ENCODE results near the gene FNTB.

FNTB gene

GRCh38 chr14:65010211-65010931 lies 23.7 kb downstream of the FNTB start:
- Histone ChIP-seq H3K4me3 (ENCODE audit: low read length in 2 of 2) (no peak overlapping the region), H3K4me1 (ENCODE audit: control insufficient read depth in 2 of 2, insufficient read depth in 1 of 2, low read depth in 1 of 2, low read length in 2 of 2) (peaks cover 3 to 9% of the 10 kb centered on the region in 2 donors), H3K14ac (ENCODE audit: low read length) (no peak overlapping the region), H2BK12ac (ENCODE audit: low read length) (no peak overlapping the region), H3K79me1 (ENCODE audit: low read depth, low read length) (no peaks in the 10 kb centered on the region), H3K23ac (ENCODE audit: low read depth, low read length, poor library complexity) (no peak overlapping the region), H3K9ac (ENCODE audit: low read depth, low read length, poor library complexity) (no peak overlapping the region), H3K27me3 (ENCODE audit: control insufficient read depth in 3 of 3, insufficient read depth in 3 of 3, low read depth in 1 of 3, low read length in 3 of 3) (no peaks in the 10 kb centered on the region), H3K18ac (ENCODE audit: low read length) (no peak overlapping the region), H2AK5ac (ENCODE audit: low read depth, low read length) (no peak overlapping the region), H3K9me3 (replicated peaks in 1 of 2; ENCODE audit: control insufficient read depth in 2 of 2, insufficient read depth in 1 of 2, low read depth in 1 of 2, low read length in 2 of 2) (no peaks in the 10 kb centered on the region), H3K4me2 (ENCODE audit: insufficient read depth, low read length, poor library complexity, severe bottlenecking) (no peak overlapping the region), H2BK15ac (ENCODE audit: low read length) (no peak overlapping the region), H2AFZ (ENCODE audit: low read length) (no peak overlapping the region), H2BK5ac (ENCODE audit: low read length) (no peak overlapping the region), H3K4ac (ENCODE audit: low read length) (no peak overlapping the region), H3K27ac (replicated peaks; ENCODE audit: low read length) (no peak overlapping the region), H4K91ac (ENCODE audit: low read depth, low read length, poor library complexity) (no peak overlapping the region), H3K36me3 (replicated peaks in 1 of 2; ENCODE audit: control insufficient read depth in 2 of 2, insufficient read depth in 2 of 2, low read length in 2 of 2) (peaks cover 9 to 47% of the 10 kb centered on the region in 2 donors), H2BK120ac (ENCODE audit: low read depth, low read length) (no peak overlapping the region), H4K8ac (ENCODE audit: low read depth, low read length) (no peak overlapping the region)
- WGBS, 2 donors (ENCODE audit: extremely low coverage in 2 of 2, insufficient read length in 2 of 2, insufficient replicate concordance in 1 of 2) = no CpG with 5 or more reads among the region's 5 CpGs
- no peak for DNase-seq (ENCODE audit: low spot score)

GRCh38 chr14:65011538-65011937 lies 24.8 kb downstream of the FNTB start:
- DNase-seq (ENCODE audit: low spot score) = no peak
- Histone ChIP-seq H2BK15ac (ENCODE audit: low read length) (no peak overlapping the region), H3K4me3 (ENCODE audit: low read length in 2 of 2) (no peak overlapping the region), H3K18ac (ENCODE audit: low read length) (no peak overlapping the region), H4K91ac (ENCODE audit: low read depth, low read length, poor library complexity) (no peak overlapping the region), H3K79me1 (ENCODE audit: low read depth, low read length) (no peaks in the 10 kb centered on the region), H2BK12ac (ENCODE audit: low read length) (no peak overlapping the region), H3K4me1 (ENCODE audit: control insufficient read depth in 2 of 2, insufficient read depth in 1 of 2, low read depth in 1 of 2, low read length in 2 of 2) (peaks cover 5 to 11% of the 10 kb centered on the region in 2 donors), H2AFZ (ENCODE audit: low read length) (no peak overlapping the region), H2AK5ac (ENCODE audit: low read depth, low read length) (no peak overlapping the region), H2BK120ac (ENCODE audit: low read depth, low read length) (no peak overlapping the region), H3K27ac (replicated peaks; ENCODE audit: low read length) (no peak overlapping the region), H3K27me3 (ENCODE audit: control insufficient read depth in 3 of 3, insufficient read depth in 3 of 3, low read depth in 1 of 3, low read length in 3 of 3) (no peaks in the 10 kb centered on the region), H3K9me3 (replicated peaks in 1 of 2; ENCODE audit: control insufficient read depth in 2 of 2, insufficient read depth in 1 of 2, low read depth in 1 of 2, low read length in 2 of 2) (no peaks in the 10 kb centered on the region), H3K23ac (ENCODE audit: low read depth, low read length, poor library complexity) (no peak overlapping the region), H3K14ac (ENCODE audit: low read length) (no peak overlapping the region), H3K4ac (ENCODE audit: low read length) (no peak overlapping the region), H3K4me2 (ENCODE audit: insufficient read depth, low read length, poor library complexity, severe bottlenecking) (no peak overlapping the region), H3K36me3 (replicated peaks in 1 of 2; ENCODE audit: control insufficient read depth in 2 of 2, insufficient read depth in 2 of 2, low read length in 2 of 2) (peaks cover 9 to 55% of the 10 kb centered on the region in 2 donors), H4K8ac (ENCODE audit: low read depth, low read length) (no peak overlapping the region), H3K9ac (ENCODE audit: low read depth, low read length, poor library complexity) (no peak overlapping the region), H2BK5ac (ENCODE audit: low read length) (no peak overlapping the region)
- no CpG with 5 or more reads among the region's 10 CpGs for WGBS, 2 donors (ENCODE audit: extremely low coverage in 2 of 2, insufficient read length in 2 of 2, insufficient replicate concordance in 1 of 2)

GRCh38 chr14:65012353-65012752 lies 25.7 kb downstream of the FNTB start:
- H2BK5ac ChIP-seq (ENCODE audit: low read length) = no peak overlapping the region
- H3K14ac ChIP-seq (ENCODE audit: low read length) = no peak overlapping the region
- H3K4me3 ChIP-seq (ENCODE audit: low read length in 2 of 2) = no peak overlapping the region
- no peaks in the 10 kb centered on the region for H3K9me3 ChIP-seq (replicated peaks in 1 of 2; ENCODE audit: control insufficient read depth in 2 of 2, insufficient read depth in 1 of 2, low read depth in 1 of 2, low read length in 2 of 2)
- no peak overlapping the region for H2BK120ac ChIP-seq (ENCODE audit: low read depth, low read length)
- no peak overlapping the region for H3K4ac ChIP-seq (ENCODE audit: low read length)
- no peak overlapping the region for H4K91ac ChIP-seq (ENCODE audit: low read depth, low read length, poor library complexity)
- peaks cover 9 to 59% of the 10 kb centered on the region in 2 donors for H3K36me3 ChIP-seq (replicated peaks in 1 of 2; ENCODE audit: control insufficient read depth in 2 of 2, insufficient read depth in 2 of 2, low read length in 2 of 2)
- no peak overlapping the region for H2BK15ac ChIP-seq (ENCODE audit: low read length)
- peaks cover 7 to 10% of the 10 kb centered on the region in 2 donors for H3K4me1 ChIP-seq (ENCODE audit: control insufficient read depth in 2 of 2, insufficient read depth in 1 of 2, low read depth in 1 of 2, low read length in 2 of 2)
- no peaks in the 10 kb centered on the region for H3K27me3 ChIP-seq (ENCODE audit: control insufficient read depth in 3 of 3, insufficient read depth in 3 of 3, low read depth in 1 of 3, low read length in 3 of 3)
- H3K23ac ChIP-seq (ENCODE audit: low read depth, low read length, poor library complexity) = no peak overlapping the region
- no peaks in the 10 kb centered on the region for H3K79me1 ChIP-seq (ENCODE audit: low read depth, low read length)
- no peak overlapping the region for H3K9ac ChIP-seq (ENCODE audit: low read depth, low read length, poor library complexity)
- H4K8ac ChIP-seq (ENCODE audit: low read depth, low read length) = no peak overlapping the region
- no peak overlapping the region for H3K18ac ChIP-seq (ENCODE audit: low read length)
- no peak overlapping the region for H3K27ac ChIP-seq (replicated peaks; ENCODE audit: low read length)
- no peak for DNase-seq (ENCODE audit: low spot score)
- H2BK12ac ChIP-seq (ENCODE audit: low read length) = no peak overlapping the region
- no peak overlapping the region for H2AFZ ChIP-seq (ENCODE audit: low read length)
- no CpG with 5 or more reads among the region's 4 CpGs for WGBS, 2 donors (ENCODE audit: extremely low coverage in 2 of 2, insufficient read length in 2 of 2, insufficient replicate concordance in 1 of 2)
- H3K4me2 ChIP-seq (ENCODE audit: insufficient read depth, low read length, poor library complexity, severe bottlenecking) = no peak overlapping the region
- H2AK5ac ChIP-seq (ENCODE audit: low read depth, low read length) = no peak overlapping the region

DNA sequence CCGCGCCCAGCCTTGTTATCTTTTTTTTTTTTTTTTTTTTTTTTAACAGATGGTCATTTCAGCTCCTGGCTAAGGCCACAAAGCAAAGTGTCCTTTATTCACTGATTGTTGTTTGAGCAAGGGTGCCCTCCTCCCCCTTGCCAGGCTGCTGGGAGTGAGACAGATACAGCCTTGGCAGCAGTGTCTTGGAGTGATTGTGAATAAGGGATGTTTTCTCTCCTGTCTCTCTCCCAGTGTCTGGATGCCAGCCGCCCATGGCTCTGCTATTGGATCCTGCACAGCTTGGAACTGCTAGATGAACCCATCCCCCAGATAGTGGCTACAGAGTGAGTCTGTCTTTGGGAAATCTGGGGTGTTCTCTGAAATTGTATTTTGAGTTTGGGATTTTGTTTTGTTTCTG lies 28.7 kb downstream of the FNTB start:
- WGBS, 2 donors (ENCODE audit: extremely low coverage in 2 of 2, insufficient read length in 2 of 2, insufficient replicate concordance in 1 of 2) = no CpG with 5 or more reads among the region's 3 CpGs
- H3K23ac ChIP-seq (ENCODE audit: low read depth, low read length, poor library complexity) = no peak overlapping the region
- H3K4ac ChIP-seq (ENCODE audit: low read length) = no peak overlapping the region

More for the DNA sequence above, 28.7 kb downstream of the FNTB start:
- Histone ChIP-seq H3K79me1 (ENCODE audit: low read depth, low read length) (no peaks in the 10 kb centered on the region), H3K4me2 (ENCODE audit: insufficient read depth, low read length, poor library complexity, severe bottlenecking) (no peak overlapping the region), H3K4me3 (ENCODE audit: low read length in 2 of 2) (no peak overlapping the region), H3K27me3 (ENCODE audit: control insufficient read depth in 3 of 3, insufficient read depth in 3 of 3, low read depth in 1 of 3, low read length in 3 of 3) (no peaks in the 10 kb centered on the region), H2BK120ac (ENCODE audit: low read depth, low read length) (no peak overlapping the region), H3K4me1 (ENCODE audit: control insufficient read depth in 2 of 2, insufficient read depth in 1 of 2, low read depth in 1 of 2, low read length in 2 of 2) (peaks cover 7 to 11% of the 10 kb centered on the region in 2 donors), H3K9me3 (replicated peaks in 1 of 2; ENCODE audit: control insufficient read depth in 2 of 2, insufficient read depth in 1 of 2, low read depth in 1 of 2, low read length in 2 of 2) (no peaks in the 10 kb centered on the region), H3K18ac (ENCODE audit: low read length) (no peak overlapping the region), H2BK5ac (ENCODE audit: low read length) (no peak overlapping the region), H3K36me3 (replicated peaks in 1 of 2; ENCODE audit: control insufficient read depth in 2 of 2, insufficient read depth in 2 of 2, low read length in 2 of 2) (peaks cover 5 to 62% of the 10 kb centered on the region in 2 donors), H2AK5ac (ENCODE audit: low read depth, low read length) (no peak overlapping the region), H2BK15ac (ENCODE audit: low read length) (no peak overlapping the region), H4K91ac (ENCODE audit: low read depth, low read length, poor library complexity) (no peak overlapping the region), H4K8ac (ENCODE audit: low read depth, low read length) (no peak overlapping the region), H3K14ac (ENCODE audit: low read length) (no peak overlapping the region), H2BK12ac (ENCODE audit: low read length) (no peak overlapping the region), H3K9ac (ENCODE audit: low read depth, low read length, poor library complexity) (no peak overlapping the region), H2AFZ (ENCODE audit: low read length) (no peak overlapping the region), H3K27ac (replicated peaks; ENCODE audit: low read length) (no peak overlapping the region)
- no peak for DNase-seq (ENCODE audit: low spot score)
